ENCODE results near the gene EVA1C. TPM values are rescaled to one million over a fixed set of nuclear protein-coding genes. Genes with fewer than 3 reads are reported as not detected.
A peak's percentile ranks its signal among the peaks of the same experiment; 100 is the strongest.

The EVA1C gene
- total and polyA plus RNA-seq, 4 donors, result 5.6 to 13.4 (median 10.7) TPM

GRCh38 chr21:32371913-32372314, 40.6 kb upstream of the EVA1C start:
- no peaks in the 10 kb centered on the region for H3K4me1 ChIP-seq (ENCODE audit: control insufficient read depth, insufficient read depth, low read length)
- H3K36me3 ChIP-seq (ENCODE audit: control insufficient read depth, insufficient read depth, low read length), result peaks cover 12% of the 10 kb centered on the region
- no peak overlapping the region for H3K4me3 ChIP-seq (ENCODE audit: low read depth, low read length)
- WGBS (ENCODE audit: insufficient coverage), result 80% methylated on average over 6 of the region's 6 CpGs
- H3K27me3 ChIP-seq (ENCODE audit: control insufficient read depth, insufficient read depth, low read length), result no peaks in the 10 kb centered on the region
- H3K27ac ChIP-seq (ENCODE audit: low read depth, low read length), result no peak overlapping the region
- no peak for DNase-seq (ENCODE audit: low read depth in 4 of 6, low spot score in 6 of 6)
- no peaks in the 10 kb centered on the region for H3K9me3 ChIP-seq (ENCODE audit: control insufficient read depth, insufficient read depth, low read length)

GRCh38 chr21:32372755-32373154, 39.8 kb upstream of the EVA1C start:
- H3K36me3 ChIP-seq (ENCODE audit: control insufficient read depth, insufficient read depth, low read length), result peaks cover 14% of the 10 kb centered on the region

GRCh38 chr21:32377506-32377905, 35.0 kb upstream of the EVA1C start:
- Histone ChIP-seq H3K9me3 (ENCODE audit: control insufficient read depth, insufficient read depth, low read length) (no peaks in the 10 kb centered on the region), H3K4me3 (ENCODE audit: low read depth, low read length) (no peak overlapping the region), H3K27ac (ENCODE audit: low read depth, low read length) (no peak overlapping the region), H3K27me3 (ENCODE audit: control insufficient read depth, insufficient read depth, low read length) (no peaks in the 10 kb centered on the region), H3K4me1 (ENCODE audit: control insufficient read depth, insufficient read depth, low read length) (no peaks in the 10 kb centered on the region), H3K36me3 (ENCODE audit: control insufficient read depth, insufficient read depth, low read length) (peaks cover 17% of the 10 kb centered on the region)
- 92% methylated on average over 2 of the region's 8 CpGs for WGBS (ENCODE audit: insufficient coverage)
- no peak for DNase-seq (ENCODE audit: low read depth in 4 of 6, low spot score in 6 of 6)

More at GRCh38 chr21:32372755-32373154, 39.8 kb upstream of the EVA1C start:
- H3K27me3 ChIP-seq (ENCODE audit: control insufficient read depth, insufficient read depth, low read length), result no peaks in the 10 kb centered on the region
- DNase-seq (ENCODE audit: low read depth in 4 of 6, low spot score in 6 of 6), result no peak
- no peak overlapping the region for H3K27ac ChIP-seq (ENCODE audit: low read depth, low read length)
- H3K9me3 ChIP-seq (ENCODE audit: control insufficient read depth, insufficient read depth, low read length), result no peaks in the 10 kb centered on the region
- no peak overlapping the region for H3K4me3 ChIP-seq (ENCODE audit: low read depth, low read length)
- WGBS (ENCODE audit: insufficient coverage), result no CpG with 5 or more reads among the region's 3 CpGs
- no peaks in the 10 kb centered on the region for H3K4me1 ChIP-seq (ENCODE audit: control insufficient read depth, insufficient read depth, low read length)

GRCh38 chr21:32377991-32378390, 34.5 kb upstream of the EVA1C start:
- Histone ChIP-seq H3K27me3 (ENCODE audit: control insufficient read depth, insufficient read depth, low read length) (no peaks in the 10 kb centered on the region), H3K4me1 (ENCODE audit: control insufficient read depth, insufficient read depth, low read length) (no peaks in the 10 kb centered on the region), H3K27ac (ENCODE audit: low read depth, low read length) (no peak overlapping the region), H3K36me3 (ENCODE audit: control insufficient read depth, insufficient read depth, low read length) (peaks cover 20% of the 10 kb centered on the region), H3K9me3 (ENCODE audit: control insufficient read depth, insufficient read depth, low read length) (no peaks in the 10 kb centered on the region), H3K4me3 (ENCODE audit: low read depth, low read length) (no peak overlapping the region)
- 80% methylated on average over 7 of the region's 7 CpGs for WGBS (ENCODE audit: insufficient coverage)
- no peak for DNase-seq (ENCODE audit: low read depth in 4 of 6, low spot score in 6 of 6)

GRCh38 chr21:32378956-32379355, 33.5 kb upstream of the EVA1C start:
- no peaks in the 10 kb centered on the region for H3K4me1 ChIP-seq (ENCODE audit: control insufficient read depth, insufficient read depth, low read length)
- peaks cover 29% of the 10 kb centered on the region for H3K36me3 ChIP-seq (ENCODE audit: control insufficient read depth, insufficient read depth, low read length)
- H3K27me3 ChIP-seq (ENCODE audit: control insufficient read depth, insufficient read depth, low read length), result no peaks in the 10 kb centered on the region

GRCh38 chr21:32380940-32381339, 31.6 kb upstream of the EVA1C start:
- no peaks in the 10 kb centered on the region for H3K9me3 ChIP-seq (ENCODE audit: control insufficient read depth, insufficient read depth, low read length)
- no peak overlapping the region for H3K27ac ChIP-seq (ENCODE audit: low read depth, low read length)
- no peaks in the 10 kb centered on the region for H3K27me3 ChIP-seq (ENCODE audit: control insufficient read depth, insufficient read depth, low read length)
- DNase-seq (ENCODE audit: low read depth in 4 of 6, low spot score in 6 of 6), result no peak
- peaks cover 35% of the 10 kb centered on the region for H3K36me3 ChIP-seq (ENCODE audit: control insufficient read depth, insufficient read depth, low read length)
- no peak overlapping the region for H3K4me3 ChIP-seq (ENCODE audit: low read depth, low read length)
- H3K4me1 ChIP-seq (ENCODE audit: control insufficient read depth, insufficient read depth, low read length), result no peaks in the 10 kb centered on the region
- WGBS (ENCODE audit: insufficient coverage), result 71% methylated on average over 4 of the region's 4 CpGs

More at GRCh38 chr21:32378956-32379355, 33.5 kb upstream of the EVA1C start:
- Histone ChIP-seq H3K27ac (ENCODE audit: low read depth, low read length) (no peak overlapping the region), H3K9me3 (ENCODE audit: control insufficient read depth, insufficient read depth, low read length) (no peaks in the 10 kb centered on the region), H3K4me3 (ENCODE audit: low read depth, low read length) (no peak overlapping the region)
- 88% methylated on average over 5 of the region's 5 CpGs for WGBS (ENCODE audit: insufficient coverage)
- no peak for DNase-seq (ENCODE audit: low read depth in 4 of 6, low spot score in 6 of 6)

- Histone ChIP-seq H3K4me1 (ENCODE audit: control insufficient read depth, insufficient read depth, low read length) (peaks cover 3% of the 10 kb centered on the region), H3K27me3 (ENCODE audit: control insufficient read depth, insufficient read depth, low read length) (no peaks in the 10 kb centered on the region), H3K27ac (ENCODE audit: low read depth, low read length) (no peak overlapping the region), H3K36me3 (ENCODE audit: control insufficient read depth, insufficient read depth, low read length) (peaks cover 35% of the 10 kb centered on the region), H3K4me3 (ENCODE audit: low read depth, low read length) (no peak overlapping the region), H3K9me3 (ENCODE audit: control insufficient read depth, insufficient read depth, low read length) (no peaks in the 10 kb centered on the region)
- WGBS (ENCODE audit: insufficient coverage), result 93% methylated on average over 5 of the region's 6 CpGs
- DNase-seq (ENCODE audit: low read depth in 4 of 6, low spot score in 6 of 6), result no peak
These were observed 30.9 kb upstream of the EVA1C start for GRCh38 chr21:32381571-32381970.

- peak in 1 of 6 donors; percentile 15 for DNase-seq (ENCODE audit: low read depth in 4 of 6, low spot score in 6 of 6)
- Histone ChIP-seq H3K9me3 (ENCODE audit: control insufficient read depth, insufficient read depth, low read length) (no peaks in the 10 kb centered on the region), H3K4me1 (ENCODE audit: control insufficient read depth, insufficient read depth, low read length) (peaks cover 3% of the 10 kb centered on the region), H3K4me3 (ENCODE audit: low read depth, low read length) (no peak overlapping the region), H3K27me3 (ENCODE audit: control insufficient read depth, insufficient read depth, low read length) (no peaks in the 10 kb centered on the region), H3K27ac (ENCODE audit: low read depth, low read length) (no peak overlapping the region), H3K36me3 (ENCODE audit: control insufficient read depth, insufficient read depth, low read length) (peaks cover 35% of the 10 kb centered on the region)
- 93% methylated on average over 2 of the region's 10 CpGs for WGBS (ENCODE audit: insufficient coverage)
These were observed 30.3 kb upstream of the EVA1C start for GRCh38 chr21:32382108-32382644.

- H3K4me3 ChIP-seq (ENCODE audit: low read depth, low read length), result no peak overlapping the region
- no peaks in the 10 kb centered on the region for H3K9me3 ChIP-seq (ENCODE audit: control insufficient read depth, insufficient read depth, low read length)
- peaks cover 3% of the 10 kb centered on the region for H3K4me1 ChIP-seq (ENCODE audit: control insufficient read depth, insufficient read depth, low read length)
- H3K27me3 ChIP-seq (ENCODE audit: control insufficient read depth, insufficient read depth, low read length), result no peaks in the 10 kb centered on the region
- H3K36me3 ChIP-seq (ENCODE audit: control insufficient read depth, insufficient read depth, low read length), result peaks cover 37% of the 10 kb centered on the region
- H3K27ac ChIP-seq (ENCODE audit: low read depth, low read length), result no peak overlapping the region
- WGBS (ENCODE audit: insufficient coverage), result 94% methylated on average over 6 of the region's 6 CpGs
- DNase-seq (ENCODE audit: low read depth in 4 of 6, low spot score in 6 of 6), result no peak
These were observed 28.7 kb upstream of the EVA1C start for GRCh38 chr21:32383812-32384211.

- no peaks in the 10 kb centered on the region for H3K27me3 ChIP-seq (ENCODE audit: control insufficient read depth, insufficient read depth, low read length)
- H3K36me3 ChIP-seq (ENCODE audit: control insufficient read depth, insufficient read depth, low read length), result peaks cover 39% of the 10 kb centered on the region
- H3K4me3 ChIP-seq (ENCODE audit: low read depth, low read length), result no peak overlapping the region
- WGBS (ENCODE audit: insufficient coverage), result no CpG with 5 or more reads among the region's 6 CpGs
- no peaks in the 10 kb centered on the region for H3K9me3 ChIP-seq (ENCODE audit: control insufficient read depth, insufficient read depth, low read length)
- DNase-seq (ENCODE audit: low read depth in 4 of 6, low spot score in 6 of 6), result no peak
- peaks cover 3% of the 10 kb centered on the region for H3K4me1 ChIP-seq (ENCODE audit: control insufficient read depth, insufficient read depth, low read length)
- no peak overlapping the region for H3K27ac ChIP-seq (ENCODE audit: low read depth, low read length)
These were observed 26.2 kb upstream of the EVA1C start for GRCh38 chr21:32386195-32386870.

All from spinal cord (tissue), 10 donors.